SKM-1 treated with dmso at 0.1 percent for 144 hours (cell line): ENCODE data around the gene CRADD.
"Not testable (repeated sequence)": the region's sequence is repeated elsewhere in the genome, so short reads cannot be mapped to it uniquely, and the experiment has no call there.

ENCODE experiments used
- DNase-seq: peaks from one replicate; lab custom pipeline; 2025; ENCODE audit not compliant: unreplicated experiment; lab: John Stamatoyannopoulos, UW

CRADD gene

GRCh38 chr12:93781961-93782360 is 104.8 kb downstream of the CRADD start:
- DNase-seq = not testable (repeated sequence)

GRCh38 chr12:93782853-93783252 is 105.7 kb downstream of the CRADD start:
- DNase-seq = no peak

- no peak for DNase-seq
Observed at GRCh38 chr12:93783832-93784231, 106.7 kb downstream of the CRADD start.

GRCh38 chr12:93784339-93785086 is 107.3 kb downstream of the CRADD start:
- DNase-seq = no peak

GRCh38 chr12:93785249-93786010 is 108.3 kb downstream of the CRADD start:
- DNase-seq = no peak

- no peak for DNase-seq
Observed at GRCh38 chr12:93786656-93787397, 109.7 kb downstream of the CRADD start.

- DNase-seq = no peak
Observed at GRCh38 chr12:93788853-93789252, 111.7 kb downstream of the CRADD start.

GRCh38 chr12:93789767-93790166 is 112.6 kb downstream of the CRADD start:
- no peak for DNase-seq

- DNase-seq = no peak
Observed at GRCh38 chr12:93790472-93791152, 113.4 kb downstream of the CRADD start.

- no peak for DNase-seq
Observed at GRCh38 chr12:93793007-93793406, 115.8 kb downstream of the CRADD start.

- DNase-seq = no peak
Observed at GRCh38 chr12:93793983-93794382, 116.8 kb downstream of the CRADD start.

- no peak for DNase-seq
Observed at GRCh38 chr12:93794738-93795137, 117.6 kb downstream of the CRADD start.

GRCh38 chr12:93795352-93795751 is 118.2 kb downstream of the CRADD start:
- no peak for DNase-seq

GRCh38 chr12:93796729-93797128 is 119.6 kb downstream of the CRADD start:
- no peak for DNase-seq

- no peak for DNase-seq
Observed at GRCh38 chr12:93798279-93799151, 121.3 kb downstream of the CRADD start.

GRCh38 chr12:93801666-93802065 is 124.5 kb downstream of the CRADD start:
- DNase-seq = not testable (repeated sequence)

GRCh38 chr12:93802293-93802692 is 125.1 kb downstream of the CRADD start:
- DNase-seq = no peak

GRCh38 chr12:93802698-93803423 is 125.7 kb downstream of the CRADD start:
- DNase-seq = no peak

GRCh38 chr12:93803424-93803807 is 126.2 kb downstream of the CRADD start:
- DNase-seq = no peak
